Measurements from ENCODE around the gene CRY2.

Gene CRY2

GRCh38 chr11:45848654-45849081 is 1.4 kb downstream of the CRY2 start:
- no peak for DNase-seq

GRCh38 chr11:45850446-45850845 is 3.2 kb downstream of the CRY2 start:
- DNase-seq, result no peak

- no peak for DNase-seq
Observed at GRCh38 chr11:45851228-45851627, 4.0 kb downstream of the CRY2 start.

DNA sequence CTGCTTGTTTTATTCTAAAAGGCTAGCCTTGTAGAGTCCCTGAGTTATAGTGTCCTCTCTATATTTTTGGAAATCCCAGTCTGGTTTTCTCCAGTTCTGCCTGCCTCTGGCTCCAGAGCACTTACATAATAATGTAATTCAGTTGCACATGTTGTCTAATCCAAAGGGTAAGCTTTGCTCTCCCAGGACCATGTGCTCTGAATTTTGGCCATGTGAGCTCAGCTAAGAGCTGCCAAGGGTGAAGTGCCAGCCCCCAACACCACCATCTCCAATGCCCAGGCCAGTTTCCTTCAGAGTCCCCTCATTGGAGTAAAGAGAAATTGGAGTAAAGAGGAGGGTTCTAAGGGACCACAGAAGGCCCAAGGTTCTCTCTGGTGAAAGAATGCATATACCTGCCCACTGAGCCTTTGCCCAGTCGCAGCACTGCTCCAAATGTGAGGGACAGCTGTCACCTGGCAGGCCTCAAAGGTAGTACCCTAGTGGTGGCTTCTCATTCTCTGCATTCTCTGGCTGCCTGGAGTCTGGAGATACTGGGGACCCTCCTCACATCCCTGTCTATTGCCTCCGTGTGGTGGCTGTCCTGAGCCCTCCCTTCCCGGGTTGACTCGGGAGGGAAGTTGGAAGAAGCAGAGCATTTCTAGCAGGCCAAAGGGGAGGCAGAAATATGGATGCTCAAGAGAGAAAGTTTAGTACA is 4.9 kb downstream of the CRY2 start:
- DNase-seq, result no peak

GRCh38 chr11:45852712-45853101 is 5.4 kb downstream of the CRY2 start:
- no peak for DNase-seq

GRCh38 chr11:45853332-45854219 is 6.3 kb downstream of the CRY2 start:
- DNase-seq, result no peak

GRCh38 chr11:45855308-45855707 is 8.0 kb downstream of the CRY2 start:
- DNase-seq, result no peak

DNA sequence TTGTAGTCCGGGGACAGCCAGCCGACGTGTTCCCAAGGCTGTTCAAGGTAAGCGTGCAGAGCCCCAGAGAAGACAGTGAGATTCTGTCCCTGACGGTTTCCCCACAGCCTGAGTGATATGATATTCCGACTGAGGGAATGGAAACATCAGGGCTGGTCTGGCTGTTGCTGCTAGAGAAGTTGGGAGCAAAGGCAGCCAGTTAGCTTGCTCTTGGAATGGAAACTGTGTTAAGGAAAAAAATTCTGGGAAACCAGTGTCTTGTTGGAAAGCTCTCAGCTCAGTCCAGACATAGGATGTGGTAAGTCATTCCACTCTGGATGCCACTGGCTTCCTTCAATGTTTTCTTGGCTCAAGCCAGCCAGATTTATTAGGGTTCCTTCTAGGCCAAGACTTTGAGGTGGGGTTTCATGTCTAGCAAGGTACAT is 8.8 kb downstream of the CRY2 start:
- DNase-seq, result no peak

DNA sequence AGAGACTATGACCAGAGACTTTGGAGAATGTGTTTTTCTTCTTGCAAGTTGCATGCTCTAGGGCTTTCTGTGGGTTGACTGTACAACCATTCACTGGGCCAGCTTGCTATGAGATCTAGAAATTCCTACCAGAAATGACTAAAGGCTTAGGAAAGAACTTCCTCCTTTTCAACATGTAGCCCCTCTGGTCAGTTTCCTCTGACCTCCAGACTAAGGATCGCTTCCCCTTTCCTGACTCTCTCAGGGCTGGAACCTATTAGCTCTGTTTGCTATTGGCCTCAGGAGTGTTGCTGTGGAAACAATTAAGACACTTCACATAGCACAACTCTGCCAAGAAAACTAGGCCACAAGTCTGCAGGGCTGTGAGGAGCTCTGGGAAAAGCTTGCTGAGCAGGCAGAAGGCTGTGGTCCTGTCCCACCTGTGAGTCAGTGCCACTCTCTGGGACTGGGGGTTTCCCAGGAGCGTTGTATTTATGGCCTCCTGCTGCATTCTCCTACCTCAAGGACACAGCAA is 10.7 kb downstream of the CRY2 start:
- DNase-seq, result no peak

GRCh38 chr11:45858751-45859398 is 11.6 kb downstream of the CRY2 start:
- DNase-seq, result no peak

- no peak for DNase-seq
Observed at GRCh38 chr11:45859661-45860140, 12.4 kb downstream of the CRY2 start.

- no peak for DNase-seq
Observed at GRCh38 chr11:45860348-45860747, 13.1 kb downstream of the CRY2 start.

DNA sequence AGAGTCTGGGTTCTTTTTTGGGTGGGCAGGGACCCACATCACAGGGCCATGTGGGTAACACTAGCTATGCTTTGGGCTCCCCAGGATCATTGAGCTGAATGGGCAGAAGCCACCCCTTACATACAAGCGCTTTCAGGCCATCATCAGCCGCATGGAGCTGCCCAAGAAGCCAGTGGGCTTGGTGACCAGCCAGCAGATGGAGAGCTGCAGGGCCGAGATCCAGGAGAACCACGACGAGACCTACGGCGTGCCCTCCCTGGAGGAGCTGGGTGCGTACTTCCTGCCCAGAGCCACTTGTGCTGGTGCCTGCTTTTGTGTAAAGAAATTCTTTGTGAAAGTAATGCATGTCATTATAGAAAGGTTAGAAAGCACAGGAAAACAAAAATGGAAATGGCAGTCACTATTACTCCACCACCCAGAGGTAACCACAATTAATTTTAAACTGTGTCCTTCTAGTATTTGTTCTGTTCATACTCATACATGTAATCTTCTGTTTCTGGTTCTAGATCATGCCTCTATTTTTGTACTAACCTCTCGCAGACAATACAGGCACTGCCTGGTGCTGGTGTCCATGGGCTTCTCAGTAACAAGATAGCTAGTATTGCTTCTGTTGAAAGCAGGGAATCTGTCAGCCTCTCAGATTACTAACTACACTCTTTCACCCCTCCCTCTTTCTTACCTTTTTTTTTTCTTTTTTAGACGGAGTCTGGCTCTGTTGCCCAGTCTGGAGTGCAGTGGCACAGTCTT is 13.7 kb downstream of the CRY2 start:
- DNase-seq, result no peak

DNA sequence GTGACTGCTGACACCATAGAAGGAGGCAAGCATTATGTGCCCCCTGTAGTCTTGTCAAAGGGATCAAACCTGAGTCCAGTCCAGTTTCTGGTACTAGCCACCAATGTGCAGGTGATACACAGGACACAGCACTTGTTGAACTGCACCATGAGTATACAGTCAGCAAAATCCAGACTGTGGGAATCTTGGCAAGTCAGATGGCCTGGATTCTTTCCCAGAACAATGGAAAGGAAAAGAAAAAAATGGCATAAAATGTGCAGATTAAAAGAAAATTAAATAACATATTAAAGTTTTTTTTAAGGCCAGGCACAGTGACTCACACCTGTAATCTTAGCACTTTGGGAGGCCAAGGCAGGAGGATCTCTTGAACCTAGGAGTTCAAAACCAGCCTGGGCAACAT is 16.8 kb downstream of the CRY2 start:
- no peak for DNase-seq

DNA sequence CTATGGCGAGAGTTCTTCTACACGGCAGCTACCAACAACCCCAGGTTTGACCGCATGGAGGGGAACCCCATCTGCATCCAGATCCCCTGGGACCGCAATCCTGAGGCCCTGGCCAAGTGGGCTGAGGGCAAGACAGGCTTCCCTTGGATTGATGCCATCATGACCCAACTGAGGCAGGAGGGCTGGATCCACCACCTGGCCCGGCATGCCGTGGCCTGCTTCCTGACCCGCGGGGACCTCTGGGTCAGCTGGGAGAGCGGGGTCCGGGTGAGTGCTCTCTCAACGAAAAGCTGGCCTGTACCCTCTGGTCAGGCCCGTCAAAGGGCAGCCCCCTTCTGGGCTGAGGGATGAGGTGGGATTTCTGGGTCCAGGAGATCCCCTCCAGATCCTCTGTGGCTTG is 22.3 kb downstream of the CRY2 start:
- DNase-seq, result no peak

DNA sequence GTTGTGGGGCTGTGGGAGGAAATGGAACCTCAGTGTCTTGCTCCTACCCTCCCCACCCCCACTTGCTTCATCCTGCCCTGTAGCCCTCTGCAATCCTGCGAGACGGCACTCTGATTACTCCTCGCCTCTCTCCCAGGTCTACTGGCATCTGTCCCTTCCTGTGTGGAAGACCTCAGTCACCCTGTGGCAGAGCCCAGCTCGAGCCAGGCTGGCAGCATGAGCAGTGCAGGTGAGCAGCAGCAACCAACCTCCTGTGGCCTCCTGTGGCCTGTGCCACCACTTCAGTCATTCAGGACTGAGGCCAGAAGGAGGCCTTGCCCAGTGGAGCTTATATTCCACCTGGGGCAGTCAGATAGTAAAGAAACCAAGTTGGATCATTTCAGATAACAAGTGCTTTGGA is 23.4 kb downstream of the CRY2 start:
- no peak for DNase-seq

DNA sequence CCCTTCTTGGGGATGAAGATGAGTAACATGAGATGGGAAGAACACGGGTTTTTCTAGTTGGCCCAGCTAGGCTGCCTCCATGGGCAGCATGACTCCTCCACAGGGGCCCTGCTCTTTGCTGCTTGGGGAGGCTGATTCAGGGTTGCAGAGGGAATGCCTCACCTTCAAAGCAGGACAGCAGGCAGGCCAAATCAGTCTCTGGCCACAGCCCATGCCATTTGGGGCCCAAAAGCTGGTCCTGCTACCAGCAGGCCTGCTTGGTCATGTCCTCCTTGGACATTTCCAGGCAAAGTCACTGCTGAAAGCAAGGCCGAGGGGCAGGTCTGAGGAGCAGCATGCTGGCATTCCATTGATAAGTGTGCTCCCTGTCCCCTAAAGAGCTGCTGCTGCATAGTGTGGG is 24.4 kb downstream of the CRY2 start:
- DNase-seq, result no peak

DNA sequence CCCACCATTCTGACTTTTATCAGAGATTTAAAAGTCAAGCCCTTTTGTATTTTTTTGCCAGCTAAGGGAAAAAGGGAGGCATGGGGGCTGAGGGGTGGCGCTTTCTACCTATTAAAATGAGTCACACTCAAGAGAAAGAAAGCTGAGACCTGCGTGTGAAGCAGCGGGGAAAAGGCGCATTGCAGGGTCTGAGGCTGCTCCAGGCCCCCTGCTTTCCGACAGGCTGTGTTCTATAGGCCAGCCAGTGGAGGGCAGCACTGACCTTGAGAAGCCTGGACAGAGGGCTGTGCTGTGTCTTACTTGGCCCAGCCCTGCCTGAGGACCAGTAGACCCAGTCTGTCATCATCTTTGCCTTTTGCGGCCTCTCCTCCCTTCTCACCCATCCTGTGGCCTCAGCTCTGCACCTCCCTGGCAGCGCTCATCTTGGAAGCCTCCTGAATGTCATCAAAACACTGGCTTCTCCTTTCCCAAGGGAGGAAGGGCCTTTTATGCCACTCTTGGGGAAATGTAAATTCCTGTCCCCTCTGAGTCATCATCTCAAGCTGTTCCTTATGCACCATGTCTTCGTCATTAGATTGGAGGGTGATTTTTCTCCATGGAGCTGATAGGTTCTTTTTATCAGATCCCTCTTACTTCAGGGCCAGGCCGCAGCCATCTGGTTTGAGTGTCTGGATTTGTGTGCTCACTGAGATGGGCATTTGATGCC is 25.5 kb downstream of the CRY2 start:
- peak; percentile 10 to 21 for DNase-seq

DNA sequence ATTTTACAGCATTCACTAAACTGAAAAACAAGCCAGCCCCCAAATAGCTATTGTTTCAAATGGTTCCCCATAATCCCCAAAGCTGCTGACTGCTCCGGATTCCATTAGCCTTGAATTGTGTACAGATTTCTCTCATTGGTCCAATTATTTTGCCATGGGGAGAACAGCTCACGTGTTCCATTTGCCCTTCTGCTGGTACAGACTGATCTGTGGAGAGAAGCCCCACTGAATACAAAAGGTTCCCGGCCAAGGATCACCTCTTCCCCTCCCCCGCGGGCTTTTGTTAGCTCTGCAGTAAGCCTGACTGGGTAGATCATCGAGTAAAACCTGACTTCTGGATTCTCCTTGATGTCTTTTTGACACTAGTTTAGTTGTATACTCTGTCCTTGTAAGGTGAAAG is 29.1 kb downstream of the CRY2 start:
- DNase-seq, result no peak

DNA sequence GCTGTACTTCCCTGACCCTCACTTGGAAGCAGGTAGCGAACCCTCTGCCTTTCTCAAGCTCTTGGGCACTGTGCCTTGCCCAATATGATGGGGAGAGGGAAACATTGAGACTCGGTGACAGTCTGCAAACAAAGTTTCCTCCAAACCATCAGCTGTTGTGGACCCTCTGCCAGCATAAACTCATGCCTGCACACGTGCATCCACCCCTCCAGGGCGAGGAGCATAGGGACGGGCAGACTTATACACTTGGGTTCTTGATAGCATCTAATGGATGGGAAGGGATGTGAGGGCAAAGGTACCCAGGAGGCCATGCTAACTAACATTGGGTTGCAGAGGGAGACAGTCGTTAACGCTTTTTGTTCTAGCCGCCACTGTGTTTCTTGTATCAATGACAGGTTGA is 29.9 kb downstream of the CRY2 start:
- no peak for DNase-seq

GRCh38 chr11:45877845-45878244 is 30.6 kb downstream of the CRY2 start:
- no peak for DNase-seq
